HG03196 (cell line): ENCODE data around the gene ZNF784.

Source experiments
- ATAC-seq: cut with Tn5 transposase; IDR thresholded peaks from one replicate; pipeline ENCODE4 v1.9.1; 2021; ENCODE audit not compliant: unreplicated experiment

ZNF784 gene

DNA sequence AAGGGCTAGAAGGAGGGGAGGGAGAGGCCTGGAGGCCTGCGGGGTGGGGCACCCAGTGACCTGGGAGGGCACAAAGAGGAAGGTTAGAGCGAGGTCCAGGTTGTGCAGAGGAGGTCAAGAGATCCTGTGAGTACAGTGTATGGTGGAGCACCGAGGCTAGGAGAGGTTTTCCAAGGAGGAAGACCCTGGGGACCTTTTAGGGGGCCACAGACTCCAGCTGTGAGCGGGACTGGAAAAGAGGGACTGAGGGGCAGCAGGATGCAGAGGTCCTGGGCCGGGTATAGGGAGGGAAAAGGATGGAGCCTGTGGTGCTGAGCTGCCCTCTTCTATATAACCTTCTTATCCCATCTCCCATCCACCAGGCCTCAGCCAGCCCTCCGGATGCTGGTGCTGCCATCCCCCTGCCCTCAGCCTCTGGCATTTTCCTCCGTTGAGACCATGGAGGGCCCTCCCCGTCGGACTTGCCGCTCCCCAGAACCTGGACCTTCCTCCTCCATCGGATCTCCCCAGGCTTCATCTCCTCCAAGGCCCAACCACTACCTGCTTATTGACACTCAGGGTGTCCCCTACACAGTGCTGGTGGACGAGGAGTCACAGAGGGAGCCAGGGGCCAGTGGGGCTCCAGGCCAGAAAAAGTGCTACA is 19.9 kb upstream of the ZNF784 start:
- no peak for ATAC-seq

- no peak for ATAC-seq
Measured at GRCh38 chr19:55643887-55644176, 19.5 kb upstream of the ZNF784 start.

DNA sequence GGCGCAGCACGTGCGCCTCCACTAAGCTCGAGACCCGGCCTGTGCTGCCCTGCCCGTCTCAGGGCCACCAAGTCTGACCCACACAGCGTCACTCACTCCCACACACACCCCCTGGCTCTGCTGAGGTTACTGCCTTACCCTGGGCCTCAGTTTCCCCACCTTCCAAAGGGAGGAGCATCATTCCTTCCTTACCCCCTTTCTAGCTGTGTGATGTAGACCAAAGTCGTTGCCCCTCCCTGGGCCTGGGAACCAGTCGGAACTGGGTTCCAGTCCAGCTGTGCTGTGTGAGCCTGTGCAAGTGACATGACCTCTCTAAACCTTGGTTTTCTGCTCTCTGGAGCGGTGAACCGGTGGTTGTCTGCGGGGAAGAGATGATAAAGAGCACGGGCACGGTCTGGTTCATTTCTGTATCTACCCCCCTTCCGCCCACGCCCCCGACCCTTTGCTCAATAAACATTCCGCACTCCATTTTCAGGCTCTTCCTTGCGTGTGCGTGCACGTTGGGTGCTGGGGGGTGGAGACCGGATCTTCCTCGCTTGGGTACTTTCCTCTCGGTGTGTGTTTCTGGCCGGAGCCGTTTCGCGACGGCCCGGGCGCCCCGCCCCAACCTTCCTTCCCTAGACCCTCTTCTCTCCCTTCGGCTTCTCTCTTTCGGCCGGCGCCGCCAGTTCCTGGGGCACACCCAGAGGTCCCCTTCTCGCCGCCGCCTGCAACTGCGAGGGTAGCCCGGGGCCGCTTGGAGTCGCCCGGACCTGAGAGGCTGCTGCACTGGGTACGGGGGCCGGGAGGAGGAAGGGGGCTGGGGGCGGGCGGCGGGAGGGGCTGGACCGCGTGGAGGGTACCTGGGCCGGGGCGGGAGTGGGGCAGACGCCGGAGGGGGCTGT is 18.9 kb upstream of the ZNF784 start, which contains the start of gene ZNF581:
Gene ZNF581 (plus strand): TSS at position 647 of the 884 bp plus-strand sequence. CDS start 923 bp downstream, outside the sequence.
- no peak for ATAC-seq

DNA sequence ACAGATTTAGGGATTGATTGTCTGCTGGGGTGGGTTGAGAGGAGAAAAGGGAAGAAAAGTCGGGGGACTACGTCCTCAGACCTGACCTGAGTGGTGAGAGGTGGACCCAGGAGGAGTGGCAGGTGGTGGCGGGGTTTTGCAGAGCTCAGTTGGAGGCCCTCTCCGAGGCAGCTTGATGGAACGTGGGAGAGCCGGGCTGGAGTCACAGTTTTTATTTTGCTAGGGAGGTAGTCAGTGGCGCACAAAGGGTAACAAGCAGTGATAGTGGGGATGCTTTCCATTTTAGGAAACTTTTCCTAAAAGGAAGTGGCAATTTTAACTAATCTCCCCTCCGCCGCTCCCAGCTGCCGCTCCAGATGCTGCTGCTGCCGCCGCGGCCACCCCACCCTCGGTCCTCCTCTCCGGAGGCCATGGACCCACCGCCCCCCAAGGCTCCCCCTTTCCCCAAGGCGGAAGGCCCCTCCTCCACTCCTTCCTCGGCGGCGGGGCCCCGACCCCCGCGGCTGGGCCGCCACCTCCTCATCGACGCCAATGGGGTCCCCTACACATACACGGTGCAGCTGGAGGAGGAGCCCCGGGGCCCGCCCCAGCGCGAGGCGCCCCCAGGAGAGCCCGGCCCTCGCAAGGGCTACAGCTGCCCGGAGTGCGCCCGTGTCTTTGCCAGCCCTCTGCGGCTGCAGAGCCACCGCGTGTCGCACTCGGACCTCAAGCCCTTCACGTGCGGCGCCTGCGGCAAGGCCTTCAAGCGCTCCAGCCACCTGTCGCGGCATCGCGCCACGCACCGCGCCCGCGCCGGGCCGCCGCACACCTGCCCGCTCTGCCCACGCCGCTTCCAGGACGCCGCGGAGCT is 18.0 kb upstream of the ZNF784 start:
- no peak for ATAC-seq

GRCh38 chr19:55641426-55642152 is 17.2 kb upstream of the ZNF784 start:
- no peak for ATAC-seq

- ATAC-seq, result no peak
Measured at GRCh38 chr19:55640577-55641425, 16.4 kb upstream of the ZNF784 start, which contains the start of gene ZNF580. TSS of gene ZNF580 (plus strand) at chr19:55641002. CDS start at chr19:55642509, 1,507 bp downstream.

DNA sequence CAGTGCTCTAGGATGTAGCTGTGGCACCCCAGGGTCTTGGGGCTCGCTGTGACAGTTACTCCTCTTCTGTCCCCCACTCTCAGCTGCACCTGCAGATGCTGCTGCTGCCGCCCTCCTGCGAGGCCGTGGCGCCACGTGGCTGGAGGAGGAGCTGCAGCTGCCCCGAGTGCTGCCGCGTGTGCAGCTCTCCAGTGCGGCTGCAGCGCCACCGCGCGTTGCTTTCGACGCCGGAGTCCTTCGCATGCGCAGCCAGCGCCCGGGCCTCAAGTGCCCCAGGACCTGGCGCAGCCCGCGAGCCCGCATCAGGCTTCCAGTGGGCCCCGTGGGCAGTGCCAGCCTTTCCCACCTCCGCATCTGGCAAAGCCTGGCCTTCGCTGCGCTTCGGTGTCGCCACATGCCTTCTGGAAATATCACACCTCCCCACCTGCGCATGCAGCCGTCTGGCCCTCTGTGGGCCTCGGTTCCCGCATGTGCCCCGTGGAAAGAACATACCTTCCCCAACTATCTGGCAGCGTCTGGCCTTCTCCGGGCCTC is 15.7 kb upstream of the ZNF784 start:
- no peak for ATAC-seq

- ATAC-seq, result no peak
Measured at GRCh38 chr19:55638864-55639359, 14.5 kb upstream of the ZNF784 start.

GRCh38 chr19:55637534-55637933 is 13.2 kb upstream of the ZNF784 start:
- ATAC-seq, result no peak

DNA sequence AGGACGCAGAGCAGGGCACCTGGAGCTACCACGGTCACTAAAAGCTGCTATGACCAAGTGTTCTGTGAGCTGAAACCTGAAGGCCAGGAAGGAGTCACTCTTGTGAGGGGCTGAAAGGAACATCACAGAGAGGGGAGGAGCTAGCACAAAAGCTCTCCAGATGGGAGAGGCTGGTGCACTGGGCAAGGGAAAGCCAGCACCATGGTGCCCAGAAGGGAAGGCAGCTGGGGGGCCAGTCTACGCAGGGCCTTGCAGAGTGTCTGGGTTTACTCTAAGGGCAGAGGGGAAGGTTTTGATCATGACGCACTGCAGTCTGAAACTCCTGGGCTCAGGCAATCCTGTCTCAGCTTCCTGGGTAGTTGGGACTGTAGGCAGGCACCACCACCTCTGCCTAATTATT is 12.4 kb upstream of the ZNF784 start:
- ATAC-seq, result no peak

DNA sequence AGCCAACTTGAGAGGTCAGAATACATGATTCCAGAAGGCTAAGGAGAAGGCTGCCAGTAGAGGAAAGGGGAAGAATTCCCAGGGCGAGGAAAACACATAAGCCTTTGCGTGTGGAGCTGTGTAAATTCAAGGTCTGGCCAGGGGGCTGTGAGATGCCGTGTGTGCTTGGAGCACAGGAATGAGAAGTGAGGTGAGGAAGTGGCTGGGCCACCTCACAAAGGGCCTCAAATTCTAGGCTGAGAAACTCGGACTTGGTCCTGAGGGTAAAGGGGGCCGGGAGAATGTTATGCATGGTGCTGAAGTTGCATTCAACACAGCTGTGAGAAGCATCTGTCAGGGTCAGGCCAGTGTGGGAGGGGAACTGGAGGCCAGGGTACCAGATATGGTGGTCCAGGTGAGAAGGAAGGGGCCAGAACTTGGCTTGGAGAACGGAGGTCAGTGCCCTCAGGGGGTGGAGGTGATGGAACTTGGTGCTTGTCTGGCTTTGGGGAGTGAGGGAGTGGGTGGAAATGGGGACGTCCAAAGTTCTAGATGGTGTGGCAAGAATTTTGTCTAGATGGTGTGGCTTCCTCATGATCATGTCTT is 11.6 kb upstream of the ZNF784 start:
- ATAC-seq, result no peak

- ATAC-seq, result no peak
Measured at GRCh38 chr19:55635334-55635717, 11.0 kb upstream of the ZNF784 start.

DNA sequence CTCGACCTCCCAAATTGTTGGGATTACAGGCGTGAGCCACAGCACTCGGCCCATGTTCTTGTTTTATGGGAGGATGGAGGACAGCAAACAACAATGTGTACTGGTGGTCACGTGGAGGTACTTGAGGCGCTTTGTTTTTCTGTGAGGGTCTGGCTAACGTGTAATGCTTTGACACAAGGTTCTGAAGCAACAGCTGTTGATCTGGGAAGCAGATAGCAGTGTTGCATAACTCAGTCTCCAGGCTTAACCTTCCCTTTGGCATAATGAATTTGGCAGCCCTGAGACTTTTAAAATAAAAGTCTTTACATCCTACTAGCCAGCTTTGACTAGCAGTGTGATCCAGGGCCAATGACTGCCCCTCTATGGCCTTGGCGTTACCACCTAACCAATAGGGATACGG is 9.5 kb upstream of the ZNF784 start:
- no peak for ATAC-seq

DNA sequence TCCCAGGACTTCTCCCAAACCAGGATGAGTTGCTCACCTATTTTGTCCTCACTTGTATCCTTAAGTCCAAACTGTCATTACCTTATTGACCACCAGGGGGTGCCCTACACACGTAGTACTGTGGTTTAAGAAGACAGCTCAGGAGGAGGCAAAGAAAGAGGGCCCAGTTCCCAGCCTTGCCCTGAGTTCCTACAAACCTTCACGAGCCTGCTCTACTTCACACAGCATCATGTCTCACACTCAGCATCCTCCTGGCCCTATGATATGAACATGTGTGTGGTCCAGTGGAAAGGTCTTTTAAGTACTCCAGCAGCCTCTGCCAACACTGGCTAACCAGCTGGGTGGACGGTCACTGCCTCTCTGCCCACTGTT is 8.1 kb upstream of the ZNF784 start:
- no peak for ATAC-seq

GRCh38 chr19:55626350-55626749 is 2.0 kb upstream of the ZNF784 start:
- no peak for ATAC-seq

DNA sequence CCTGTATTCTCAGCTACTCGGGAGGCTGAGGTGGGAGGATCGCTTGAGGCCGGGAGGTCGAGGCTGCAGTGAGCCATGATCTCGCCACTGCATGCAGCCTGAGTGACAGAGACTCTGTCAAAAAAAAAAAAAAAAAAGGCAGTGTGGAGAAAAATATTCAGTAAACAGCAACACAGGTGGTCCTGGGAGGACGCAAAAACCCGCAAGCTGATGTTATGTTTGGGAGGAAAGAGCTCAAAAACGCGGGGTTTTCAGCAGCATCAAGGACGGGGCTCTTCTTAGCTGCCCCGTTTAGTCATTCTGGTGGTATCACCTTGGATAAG is 599 bp upstream of the ZNF784 start:
- ATAC-seq, result no peak

DNA sequence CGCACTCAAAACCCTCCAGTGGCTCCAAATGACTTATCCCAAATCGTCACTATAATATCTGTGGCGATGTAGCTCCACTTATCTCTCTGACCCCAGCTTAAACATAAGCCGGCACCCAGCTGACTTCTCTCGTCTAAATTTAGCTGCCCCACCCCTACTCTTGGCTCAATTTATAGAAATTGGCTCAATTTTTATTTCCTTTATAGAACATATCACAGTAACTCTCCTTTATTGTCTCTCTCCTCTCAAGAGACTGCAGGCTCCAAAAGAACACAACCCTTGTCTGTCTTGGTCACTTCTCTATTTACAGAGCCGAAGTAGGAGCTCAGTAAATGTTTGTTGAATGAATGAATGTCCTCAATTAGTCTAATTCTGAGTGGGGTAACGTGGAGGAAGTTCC is 805 bp downstream of the ZNF784 start:
- ATAC-seq, result no peak

- no peak for ATAC-seq
Measured at GRCh38 chr19:55623130-55623529, 1.2 kb downstream of the ZNF784 start.

- no peak for ATAC-seq
Measured at GRCh38 chr19:55622242-55622969, 2.0 kb downstream of the ZNF784 start.
